ENCODE measurements around the gene CHID1.

Gene CHID1

GRCh38 chr11:820655-821511, 89.7 kb downstream of the CHID1 start:
- in situ Hi-C loops (cut with MboI; ENCODE audit: low sequenced_read_pairs) = no loop called here

GRCh38 chr11:819943-820649, 90.5 kb downstream of the CHID1 start:
- peak; percentile 86 to 95 for DNase-seq (ENCODE audit: low spot score in 2 of 2)
- H3K9me3 ChIP-seq = no peaks in the 10 kb centered on the region
- peaks cover 6% of the 10 kb centered on the region; the same call in 1 of the 2 replicates for H3K4me1 ChIP-seq
- peak overlapping the region; percentile 56 for H3K4me3 ChIP-seq
- no peaks in the 10 kb centered on the region for H3K27me3 ChIP-seq (ENCODE audit: low read depth)
- in situ Hi-C loops (cut with MboI; ENCODE audit: low sequenced_read_pairs) = no loop called here
- peaks cover 4% of the 10 kb centered on the region; the same call in 1 of the 2 replicates for H3K36me3 ChIP-seq (replicated peaks)

More at GRCh38 chr11:820655-821511, 89.7 kb downstream of the CHID1 start:
- peaks cover 8% of the 10 kb centered on the region; the same call in 1 of the 2 replicates for H3K36me3 ChIP-seq (replicated peaks)
- no peaks in the 10 kb centered on the region for H3K27me3 ChIP-seq (ENCODE audit: low read depth)
- peaks cover 6% of the 10 kb centered on the region; the same call in 1 of the 2 replicates for H3K4me1 ChIP-seq
- no peaks in the 10 kb centered on the region for H3K9me3 ChIP-seq
- DNase-seq (ENCODE audit: low spot score in 2 of 2) = no peak
- H3K4me3 ChIP-seq = peak overlapping the region; percentile 56

GRCh38 chr11:819129-819931, 91.3 kb downstream of the CHID1 start:
- Histone ChIP-seq H3K4me3 (peak overlapping the region; percentile 56), H3K36me3 (replicated peaks) (peaks cover 4% of the 10 kb centered on the region; the same call in 1 of the 2 replicates), H3K9me3 (no peaks in the 10 kb centered on the region), H3K27me3 (ENCODE audit: low read depth) (no peaks in the 10 kb centered on the region), H3K4me1 (peaks cover 6% of the 10 kb centered on the region; the same call in 1 of the 2 replicates)
- DNase-seq (ENCODE audit: low spot score in 2 of 2) = peak; percentile 89 to 96
- in situ Hi-C loops (cut with MboI; ENCODE audit: low sequenced_read_pairs) = no loop called here

- Histone ChIP-seq H3K27me3 (ENCODE audit: low read depth) (no peaks in the 10 kb centered on the region), H3K9me3 (no peaks in the 10 kb centered on the region), H3K36me3 (replicated peaks) (peaks cover 6% of the 10 kb centered on the region), H3K4me3 (peak within 1 kb of the TSS; percentile 56), H3K4me1 (peaks cover 6% of the 10 kb centered on the region; the same call in 1 of the 2 replicates)
- in situ Hi-C loops (cut with MboI; ENCODE audit: low sequenced_read_pairs) = no loop called here
- no peak for DNase-seq (ENCODE audit: low spot score in 2 of 2)
Observed at GRCh38 chr11:818396-819128, 92.0 kb downstream of the CHID1 start, which contains the start of gene PNPLA2. PNPLA2 (plus strand) TSS chr11:818914; CDS start chr11:819719, 805 bp downstream.

Data from HAP-1 (cell line).